ENCODE measurements around the gene JAML.

- TF ChIP-seq EZH2 (IDR thresholded peaks at IDR 0.05; ENCODE audit: low read length) (no peak), CTCF (optimal IDR thresholded peaks at IDR 0.05 in 1 of 3, IDR thresholded peaks at IDR 0.05 in 1 of 3, conservative IDR thresholded peaks at IDR 0.05 in 1 of 3; ENCODE audit: extremely low read depth in 1 of 3, insufficient read depth in 2 of 3, low read length in 3 of 3) (no peak)
Measured at GRCh38 chr11:118169300-118170140, 55.3 kb downstream of the JAML start.
